GM23338 (cell line): Measurements from ENCODE around the gene TARP.
A peak's percentile ranks its signal among the peaks of the same experiment; 100 is the strongest.

Experiments
- ATAC-seq: fragments of 200-7000 bp; cut with Tn5 transposase; 3 replicates; pipeline ENCODE4 v1.9.1; 2020
- DNase-seq: peaks from one replicate; pipeline ENCODE4 v3.0.0-alpha.2; 2015; ENCODE audit warnings: low spot score
- H2AFZ ChIP-seq: fragments of 200-600 bp; sonication (generic); 2 replicates; pipeline ENCODE4 v1.8.0; 2016; ENCODE audit warnings: antibody characterized with exemption, mild to moderate bottlenecking, moderate library complexity
- H3F3A ChIP-seq: fragments of 200-600 bp; sonication (generic); replicated peaks from 2 replicates; pipeline ENCODE4 v1.8.0; 2017; ENCODE audit warnings: antibody characterized with exemption, mixed run types, low read depth
- H3K27ac ChIP-seq: fragments of 200-600 bp; sonication (generic); 2 replicates; pipeline ENCODE4 v1.6.1; 2016; ENCODE audit warnings: low read depth
- H3K27me3 ChIP-seq: fragments of 200-600 bp; sonication (generic); 2 replicates; pipeline ENCODE4 v1.8.0; 2016; ENCODE audit warnings: mild to moderate bottlenecking, mixed run types, moderate library complexity; ENCODE audit not compliant: insufficient read depth
- H3K36me3 ChIP-seq: fragments of 200-600 bp; sonication (generic); 2 replicates; pipeline ENCODE4 v1.8.0; 2016; ENCODE audit warnings: mild to moderate bottlenecking; ENCODE audit not compliant: insufficient read depth
- H3K4me1 ChIP-seq: fragments of 200-600 bp; sonication (generic); 2 replicates; pipeline ENCODE4 v1.8.0; 2016; ENCODE audit warnings: mild to moderate bottlenecking, moderate library complexity; ENCODE audit not compliant: insufficient read depth
- H3K4me2 ChIP-seq: fragments of 200-600 bp; sonication (generic); 2 replicates; pipeline ENCODE4 v1.7.1; 2017; ENCODE audit warnings: mixed run types
- H3K4me3 ChIP-seq: fragments of 200-600 bp; sonication (generic); 2 replicates; pipeline ENCODE4 v1.6.1; 2016; ENCODE audit warnings: mixed run types
- H3K79me2 ChIP-seq: fragments of 200-600 bp; sonication (generic); replicated peaks from 2 replicates; pipeline ENCODE4 v1.8.0; 2017; ENCODE audit warnings: mild to moderate bottlenecking; ENCODE audit not compliant: insufficient read depth
- H3K9me2 ChIP-seq: fragments of 200-600 bp; sonication (generic); 2 replicates; pipeline ENCODE4 v1.8.0; 2017; ENCODE audit not compliant: insufficient read depth
- H4K20me1 ChIP-seq: fragments of 200-600 bp; sonication (generic); replicated peaks from 2 replicates; pipeline ENCODE4 v1.8.0; 2017; ENCODE audit warnings: mild to moderate bottlenecking; ENCODE audit not compliant: insufficient read depth
- H3K27ac Mint-ChIP-seq: 2 replicates; pipeline ENCODE4 v1.8.0; 2020; ENCODE audit warnings: inconsistent platforms, mild to moderate bottlenecking, moderate library complexity, mixed read lengths
- H3K27me3 Mint-ChIP-seq: 3 replicates; pipeline ENCODE4 v1.8.0; 2022; ENCODE audit warnings: low read depth, mild to moderate bottlenecking, moderate library complexity, mixed read lengths, inconsistent platforms; ENCODE audit not compliant: insufficient read depth, poor library complexity
- H3K36me3 Mint-ChIP-seq: 3 replicates; pipeline ENCODE4 v1.8.0; 2021; ENCODE audit warnings: low read depth, mild to moderate bottlenecking, inconsistent platforms, moderate library complexity, mixed read lengths
- H3K4me1 Mint-ChIP-seq: 3 replicates; pipeline ENCODE4 v1.8.0; 2020; ENCODE audit warnings: mild to moderate bottlenecking, inconsistent platforms, mixed read lengths
- H3K4me3 Mint-ChIP-seq: 3 replicates; pipeline ENCODE4 v1.8.0; 2021; ENCODE audit warnings: moderate library complexity, mild to moderate bottlenecking, inconsistent platforms, mixed read lengths
- H3K9me3 Mint-ChIP-seq: 3 replicates; pipeline ENCODE4 v1.8.0; 2020; ENCODE audit warnings: moderate library complexity, mild to moderate bottlenecking, inconsistent platforms, mixed read lengths
- CREB1 ChIP-seq: fragments of 250-450 bp; sonication (Bioruptor Pico); IDR thresholded peaks from 2 replicates; pipeline ENCODE4 v1.5.0; 2020; ENCODE audit warnings: low read depth, mild to moderate bottlenecking, moderate library complexity
- CTCF ChIP-seq, 2 experiments: fragments of 200-600 bp in 1 of 2; sonication (generic) in 1 of 2; conservative IDR thresholded peaks; 2 replicates each; pipeline versions ENCODE4 v1.5.1 to v1.6.1; 2016 to 2017; ENCODE audit warnings: antibody characterized with exemption in 2 of 2, low read depth in 2 of 2, mild to moderate bottlenecking in 2 of 2, moderate library complexity in 1 of 2
- ETS1 ChIP-seq: IDR thresholded peaks from 2 replicates; pipeline ENCODE4 v1.6.1; 2016; ENCODE audit warnings: antibody characterized with exemption
- EZH2 ChIP-seq: fragments of 200-600 bp; sonication (generic); IDR thresholded peaks from one replicate; pipeline ENCODE4 v1.8.0; 2017; ENCODE audit warnings: antibody characterized with exemption, mild to moderate bottlenecking, low read depth; ENCODE audit not compliant: unreplicated experiment
- EZH2phosphoT487 ChIP-seq: fragments of 200-600 bp; sonication (generic); IDR thresholded peaks from one replicate; pipeline ENCODE4 v1.8.1; 2018; ENCODE audit warnings: antibody characterized with exemption; ENCODE audit not compliant: unreplicated experiment
- JUNB ChIP-seq: IDR thresholded peaks from one replicate; pipeline ENCODE4 v1.6.1; 2016; ENCODE audit warnings: antibody characterized with exemption; ENCODE audit not compliant: unreplicated experiment
- NANOG ChIP-seq: IDR thresholded peaks from 2 replicates; pipeline ENCODE4 v1.6.1; 2016; ENCODE audit warnings: antibody characterized with exemption, borderline replicate concordance
- POLR2AphosphoS5 ChIP-seq: IDR thresholded peaks from 2 replicates; pipeline ENCODE4 v1.6.1; 2016; ENCODE audit warnings: antibody characterized with exemption, low read depth
- REST ChIP-seq: IDR thresholded peaks from one replicate; pipeline ENCODE4 v1.6.1; 2018; ENCODE audit warnings: antibody characterized with exemption; ENCODE audit not compliant: unreplicated experiment
- STAT1 ChIP-seq: IDR thresholded peaks from one replicate; pipeline ENCODE4 v1.6.1; 2016; ENCODE audit warnings: antibody characterized with exemption; ENCODE audit not compliant: unreplicated experiment
- ZNF114 ChIP-seq: fragments of 250-450 bp; sonication (Bioruptor Pico); IDR thresholded peaks from 2 replicates; pipeline ENCODE4 v1.5.0; 2020; ENCODE audit warnings: mild to moderate bottlenecking, moderate library complexity
- ZNF331 ChIP-seq: fragments of 250-450 bp; sonication (Bioruptor Pico); IDR thresholded peaks from 2 replicates; pipeline ENCODE4 v1.5.0; 2020; ENCODE audit warnings: low read depth, mild to moderate bottlenecking, moderate library complexity
- ZNF462 ChIP-seq: fragments of 250-450 bp; sonication (Bioruptor Pico); IDR thresholded peaks from 2 replicates; pipeline ENCODE4 v1.5.0; 2020; ENCODE audit warnings: mild to moderate bottlenecking, moderate library complexity

The TARP gene

GRCh38 chr7:38215115-38215514 is 58.3 kb downstream of the TARP start:
- H3K36me3 Mint-ChIP-seq = peaks cover 17% of the 10 kb centered on the region
- Histone ChIP-seq H3K4me1 (peaks cover 31% of the 10 kb centered on the region), H3K4me3 (no peak overlapping the region), H3K79me2 (peaks cover 2% of the 10 kb centered on the region; the same call in 1 of the 2 replicates), H3K27ac (no peak overlapping the region), H3F3A (no peaks in the 10 kb centered on the region), H3K36me3 (peaks cover 1% of the 10 kb centered on the region), H2AFZ (no peak overlapping the region), H3K27me3 (no peaks in the 10 kb centered on the region), H3K9me2 (no peaks in the 10 kb centered on the region), H3K4me2 (no peak overlapping the region), H4K20me1 (no peaks in the 10 kb centered on the region)
- DNase-seq (no peak), ATAC-seq (no peak)
- H3K27me3 Mint-ChIP-seq = peaks cover 6% of the 10 kb centered on the region
- H3K9me3 Mint-ChIP-seq = no peaks in the 10 kb centered on the region
- TF ChIP-seq EZH2 = no peak
- no peak for TF ChIP-seq ZNF114 (CRISPR knock-in tag)
- no peak for TF ChIP-seq JUNB
- no peak for TF ChIP-seq ETS1
- no peak for TF ChIP-seq CTCF (conservative IDR thresholded peaks at IDR 0.05; ENCODE audit: low read depth in 2 of 2)
- TF ChIP-seq CREB1 (CRISPR knock-in tag) = no peak
- no peak for TF ChIP-seq REST
- no peak for TF ChIP-seq POLR2AphosphoS5
- no peak for TF ChIP-seq NANOG
- TF ChIP-seq ZNF331 (CRISPR knock-in tag) = no peak
- TF ChIP-seq STAT1 = no peak
- no peak for TF ChIP-seq EZH2phosphoT487
- TF ChIP-seq ZNF462 (CRISPR knock-in tag) = no peak
- H3K27ac Mint-ChIP-seq = peak overlapping the region; percentile 59; the same call in 1 of the 2 replicates
- H3K4me3 Mint-ChIP-seq = no peak overlapping the region
- peaks cover 31% of the 10 kb centered on the region for H3K4me1 Mint-ChIP-seq
